Mesenchymal stem cell (in vitro differentiated cells and primary cell): ENCODE data around the gene KPNB1.
A peak's percentile ranks its signal among the peaks of the same experiment; 100 is the strongest.

ENCODE experiments used
- DNase-seq: peaks from one replicate; pipeline ENCODE4 v3.0.0-alpha.2; 2013
- H2AFZ ChIP-seq: one replicate; pipeline ENCODE4 v1.6.1; 2013; ENCODE audit warnings: low read depth, mild to moderate bottlenecking, control low read depth, inconsistent platforms, low read length, moderate library complexity
- H2AK5ac ChIP-seq: 2 replicates; pipeline ENCODE4 v1.6.1; 2013; ENCODE audit warnings: low read length, moderate library complexity, mild to moderate bottlenecking, inconsistent platforms; ENCODE audit not compliant: severe bottlenecking
- H2BK120ac ChIP-seq: one replicate; pipeline ENCODE4 v1.6.1; 2013; ENCODE audit warnings: low read depth, mild to moderate bottlenecking, inconsistent platforms, low read length, moderate library complexity
- H2BK12ac ChIP-seq, 2 experiments: one replicate each; pipeline ENCODE4 v1.6.1; 2013; ENCODE audit warnings: inconsistent platforms in 2 of 2, low read length in 2 of 2, mild to moderate bottlenecking in 2 of 2, moderate library complexity in 2 of 2, control low read depth in 1 of 2
- H2BK15ac ChIP-seq: one replicate; pipeline ENCODE4 v1.6.1; 2013; ENCODE audit warnings: mild to moderate bottlenecking, low read depth, inconsistent platforms; ENCODE audit not compliant: poor library complexity, severe bottlenecking
- H2BK5ac ChIP-seq: 2 replicates; pipeline ENCODE4 v1.6.1; 2013; ENCODE audit warnings: low read depth, mild to moderate bottlenecking, low read length, control low read depth, inconsistent platforms; ENCODE audit not compliant: poor library complexity, severe bottlenecking
- H3K14ac ChIP-seq, 2 experiments: one replicate each; pipeline ENCODE4 v1.6.1; 2013; ENCODE audit warnings: inconsistent platforms in 2 of 2, low read length in 2 of 2, control low read depth in 1 of 2, mild to moderate bottlenecking in 1 of 2, moderate library complexity in 1 of 2
- H3K18ac ChIP-seq, 2 experiments: one replicate each; pipeline ENCODE4 v1.6.1; 2013; ENCODE audit warnings: inconsistent platforms in 2 of 2, low read length in 2 of 2, control low read depth in 1 of 2, low read depth in 1 of 2, mild to moderate bottlenecking in 1 of 2
- H3K23ac ChIP-seq, 2 experiments: one replicate each; pipeline ENCODE4 v1.6.1; 2013; ENCODE audit warnings: inconsistent platforms in 2 of 2, low read length in 2 of 2, mild to moderate bottlenecking in 2 of 2, moderate library complexity in 2 of 2, control low read depth in 1 of 2
- H3K27ac ChIP-seq: 2 replicates; pipeline ENCODE4 v1.5.1; 2013; ENCODE audit warnings: mild to moderate bottlenecking, moderate library complexity, low read length, control low read depth, inconsistent platforms; ENCODE audit not compliant: poor library complexity, severe bottlenecking
- H3K27me3 ChIP-seq, 2 experiments: 2 replicates each; pipeline versions ENCODE4 v1.6.1 to v1.7.0; 2013; ENCODE audit warnings: low read length in 2 of 2, mild to moderate bottlenecking in 2 of 2, moderate library complexity in 2 of 2, control low read depth in 1 of 2, inconsistent platforms in 1 of 2; ENCODE audit not compliant: control insufficient read depth in 1 of 2, insufficient read depth in 1 of 2
- H3K36me3 ChIP-seq, 2 experiments: 2 replicates each; pipeline versions ENCODE4 v1.6.1 to v1.7.0; 2013; ENCODE audit warnings: low read length in 2 of 2, control low read depth in 1 of 2, inconsistent platforms in 1 of 2, low read depth in 1 of 2, mild to moderate bottlenecking in 1 of 2; ENCODE audit not compliant: insufficient read depth in 2 of 2, control insufficient read depth in 1 of 2
- H3K4ac ChIP-seq, 2 experiments: one replicate each; pipeline ENCODE4 v1.6.1; 2013; ENCODE audit warnings: inconsistent platforms in 2 of 2, low read length in 2 of 2, mild to moderate bottlenecking in 2 of 2, moderate library complexity in 2 of 2, control low read depth in 1 of 2, low read depth in 1 of 2
- H3K4me1 ChIP-seq: 2 replicates; pipeline ENCODE4 v1.6.1; 2013; ENCODE audit warnings: low read depth, low read length, control low read depth; ENCODE audit not compliant: control insufficient read depth, insufficient read depth
- H3K4me2 ChIP-seq: 2 replicates; pipeline ENCODE4 v1.6.1; 2013; ENCODE audit warnings: low read length, mild to moderate bottlenecking, inconsistent platforms; ENCODE audit not compliant: poor library complexity, severe bottlenecking
- H3K4me3 ChIP-seq, 2 experiments: 2 replicates each; pipeline versions ENCODE4 v1.5.1 to v1.7.0; 2013; ENCODE audit warnings: low read length in 2 of 2, mild to moderate bottlenecking in 2 of 2, control low read depth in 1 of 2, low read depth in 1 of 2; ENCODE audit not compliant: insufficient read depth in 1 of 2
- H3K79me1 ChIP-seq: replicated peaks from 2 replicates; pipeline ENCODE4 v1.6.1; 2013; ENCODE audit warnings: mild to moderate bottlenecking, control low read depth, low read length, inconsistent platforms; ENCODE audit not compliant: poor library complexity, severe bottlenecking
- H3K9ac ChIP-seq: 2 replicates; pipeline ENCODE4 v1.7.0; 2013; ENCODE audit warnings: mild to moderate bottlenecking, low read length, moderate library complexity
- H3K9me3 ChIP-seq: 2 replicates; pipeline ENCODE4 v1.7.0; 2013; ENCODE audit warnings: mild to moderate bottlenecking, low read length; ENCODE audit not compliant: control insufficient read depth
- H4K8ac ChIP-seq: one replicate; pipeline ENCODE4 v1.6.1; 2013; ENCODE audit warnings: inconsistent platforms, mild to moderate bottlenecking, low read length, moderate library complexity
- H4K91ac ChIP-seq: one replicate; pipeline ENCODE4 v1.6.1; 2013; ENCODE audit warnings: mild to moderate bottlenecking, low read length, inconsistent platforms
- WGBS: methylation state at CpG from one replicate; pipeline ENCODE4 v1.1.7; 2013; ENCODE audit warnings: mixed read lengths; 5-methylcytosine and 5-hydroxymethylcytosine counted together

Gene KPNB1

DNA sequence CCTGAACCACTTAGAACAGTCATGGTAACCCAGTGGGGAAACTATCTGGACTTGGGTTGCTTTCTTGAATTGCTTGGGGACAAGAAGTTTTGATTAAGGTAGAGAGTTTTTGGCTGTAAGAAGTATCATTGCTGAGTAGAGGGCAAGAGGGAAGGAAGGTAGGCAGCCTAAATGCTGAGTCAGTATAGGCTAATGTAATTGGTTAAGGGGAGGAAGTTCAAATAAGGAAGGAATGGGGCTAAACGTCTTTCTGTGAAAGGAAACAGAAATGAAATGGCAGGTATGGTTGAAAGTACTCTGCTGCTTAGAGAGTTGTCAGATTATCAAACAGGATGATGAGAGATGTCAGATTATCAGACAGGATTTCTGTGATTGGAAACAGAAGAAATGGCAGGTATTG is 20.3 kb downstream of the KPNB1 start:
- Histone ChIP-seq H2BK12ac (no peak overlapping the region), H3K9me3 (no peaks in the 10 kb centered on the region), H4K8ac (no peak overlapping the region), H3K4ac (no peak overlapping the region), H3K9ac (peak overlapping the region; percentile 35), H3K23ac (no peak overlapping the region), H4K91ac (no peak overlapping the region), H3K18ac (no peak overlapping the region), H3K27me3 (no peaks in the 10 kb centered on the region), H3K36me3 (peaks cover 50 to 93% of the 10 kb centered on the region in 2 experiments), H2AFZ (no peak overlapping the region), H3K14ac (no peak overlapping the region), H2AK5ac (no peak overlapping the region), H3K4me3 (no peak overlapping the region), H3K79me1 (peaks cover 13% of the 10 kb centered on the region), H2BK15ac (no peak overlapping the region), H2BK120ac (no peak overlapping the region), H3K4me1 (no peaks in the 10 kb centered on the region), H3K27ac (no peak overlapping the region), H2BK5ac (no peak overlapping the region), H3K4me2 (no peak overlapping the region)
- 64% methylated on average over 1 of the region's 1 CpG for WGBS
- no peak for DNase-seq

DNA sequence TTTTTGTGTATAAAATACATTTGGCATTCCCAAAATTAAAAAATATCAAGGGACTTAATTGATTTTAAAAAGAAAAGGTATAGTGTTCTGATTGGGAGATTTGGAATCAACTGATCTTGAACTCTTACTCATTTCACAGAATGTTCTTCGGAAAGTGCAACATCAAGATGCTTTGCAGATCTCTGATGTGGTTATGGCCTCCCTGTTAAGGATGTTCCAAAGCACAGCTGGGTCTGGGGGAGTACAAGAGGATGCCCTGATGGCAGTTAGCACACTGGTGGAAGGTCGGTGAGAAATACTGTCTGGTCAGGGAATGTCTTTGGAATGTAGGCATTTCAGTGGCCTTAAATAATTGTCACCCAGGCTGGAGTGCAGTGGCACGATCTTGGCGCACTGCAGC is 24.8 kb downstream of the KPNB1 start:
- Histone ChIP-seq H3K4ac (no peak overlapping the region), H3K27ac (no peak overlapping the region), H3K4me3 (no peak overlapping the region), H3K27me3 (no peaks in the 10 kb centered on the region), H3K9me3 (no peaks in the 10 kb centered on the region), H3K79me1 (peaks cover 16% of the 10 kb centered on the region), H2AFZ (no peak overlapping the region), H2BK15ac (no peak overlapping the region), H3K4me1 (no peaks in the 10 kb centered on the region), H3K9ac (no peak overlapping the region), H3K18ac (no peak overlapping the region), H2BK120ac (no peak overlapping the region), H4K91ac (no peak overlapping the region), H3K36me3 (peaks cover 55 to 100% of the 10 kb centered on the region in 2 experiments), H4K8ac (no peak overlapping the region), H2AK5ac (no peak overlapping the region), H3K4me2 (no peak overlapping the region), H3K14ac (no peak overlapping the region), H2BK5ac (no peak overlapping the region), H2BK12ac (no peak overlapping the region), H3K23ac (no peak overlapping the region)
- 100% methylated on average over 2 of the region's 4 CpGs for WGBS
- DNase-seq: no peak

DNA sequence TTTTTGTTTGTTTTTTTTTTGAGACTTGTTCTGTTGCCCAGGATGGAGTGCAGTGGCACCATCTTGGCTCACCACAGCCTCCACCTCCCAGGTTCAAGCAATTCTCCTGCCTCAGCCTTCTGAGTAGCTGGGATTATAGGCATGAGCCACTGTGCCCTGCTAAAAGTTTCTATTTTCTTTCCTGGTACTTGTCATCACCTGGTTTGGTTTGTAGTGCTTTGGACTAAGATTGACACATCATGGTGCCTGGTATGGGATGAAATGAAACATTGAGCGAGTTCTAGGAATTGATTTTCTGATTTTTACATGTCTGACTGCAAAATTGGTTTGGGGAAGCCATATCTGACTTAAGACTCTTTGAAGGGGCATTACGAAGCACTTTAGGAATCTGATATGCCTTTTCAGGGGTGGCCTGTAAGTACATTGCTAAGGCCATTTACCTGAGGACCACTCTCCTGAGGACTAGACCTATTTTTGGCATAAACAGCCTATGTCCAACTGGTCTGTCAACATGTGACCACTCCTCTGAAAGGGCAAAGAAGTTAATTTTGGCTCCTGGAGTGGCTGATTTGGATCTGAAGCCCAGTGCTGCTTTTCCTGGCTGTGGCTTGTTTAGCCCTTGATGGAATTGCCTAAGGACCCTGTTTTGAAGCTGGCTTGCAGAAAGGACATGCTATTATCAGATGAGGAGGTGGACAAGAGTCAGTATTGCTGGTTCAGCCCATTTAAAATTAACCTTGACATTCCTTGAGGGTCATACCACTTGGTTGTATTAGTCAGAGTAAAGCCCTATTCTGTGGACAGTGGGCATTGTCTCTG is 25.9 kb downstream of the KPNB1 start:
- Histone ChIP-seq H2BK15ac (no peak overlapping the region), H3K23ac (no peak overlapping the region), H3K36me3 (peaks cover 56 to 99% of the 10 kb centered on the region in 2 experiments), H3K79me1 (peaks cover 15% of the 10 kb centered on the region), H3K4me1 (no peaks in the 10 kb centered on the region), H3K27ac (no peak overlapping the region), H2AK5ac (no peak overlapping the region), H3K27me3 (no peaks in the 10 kb centered on the region), H3K14ac (no peak overlapping the region), H3K9me3 (no peaks in the 10 kb centered on the region), H3K18ac (no peak overlapping the region), H3K4me2 (no peak overlapping the region), H4K91ac (no peak overlapping the region), H2BK120ac (no peak overlapping the region), H2BK12ac (no peak overlapping the region), H3K4me3 (no peak overlapping the region), H2AFZ (no peak overlapping the region), H3K9ac (no peak overlapping the region), H3K4ac (no peak overlapping the region), H4K8ac (no peak overlapping the region), H2BK5ac (no peak overlapping the region)
- 100% methylated on average over 1 of the region's 2 CpGs for WGBS
- no peak for DNase-seq

DNA sequence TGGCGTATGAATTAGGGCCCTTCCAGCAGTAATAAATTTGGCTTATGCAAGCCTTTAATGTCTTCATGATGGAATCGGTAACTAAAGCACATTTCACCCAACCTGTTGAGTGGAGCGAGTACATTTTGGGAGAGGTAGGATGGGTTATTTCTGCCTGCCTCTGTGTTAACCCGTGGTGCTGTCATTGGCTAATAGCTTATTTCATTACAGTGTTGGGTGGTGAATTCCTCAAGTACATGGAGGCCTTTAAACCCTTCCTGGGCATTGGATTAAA is 26.4 kb downstream of the KPNB1 start:
- H3K9me3 ChIP-seq: no peaks in the 10 kb centered on the region
- H2BK5ac ChIP-seq: no peak overlapping the region
- no peak overlapping the region for H2BK15ac ChIP-seq
- no peak overlapping the region for H3K9ac ChIP-seq
- WGBS: 97% methylated on average over 4 of the region's 4 CpGs
- no peak overlapping the region for H3K27ac ChIP-seq
- H3K79me1 ChIP-seq: peaks cover 15% of the 10 kb centered on the region
- no peak overlapping the region for H4K91ac ChIP-seq
- no peak overlapping the region for H2AK5ac ChIP-seq
- DNase-seq: no peak
- H3K27me3 ChIP-seq: no peaks in the 10 kb centered on the region
- no peak overlapping the region for H3K23ac ChIP-seq
- H3K14ac ChIP-seq: no peak overlapping the region
- no peak overlapping the region for H2AFZ ChIP-seq
- no peak overlapping the region for H2BK12ac ChIP-seq
- H2BK120ac ChIP-seq: no peak overlapping the region
- no peak overlapping the region for H4K8ac ChIP-seq
- H3K4me3 ChIP-seq: no peak overlapping the region
- H3K36me3 ChIP-seq: peaks cover 52 to 98% of the 10 kb centered on the region in 2 experiments
- H3K4ac ChIP-seq: no peak overlapping the region
- no peak overlapping the region for H3K18ac ChIP-seq
- H3K4me2 ChIP-seq: no peak overlapping the region
- H3K4me1 ChIP-seq: no peaks in the 10 kb centered on the region
